Measurements from ENCODE around the gene BST2.

BST2 gene

DNA sequence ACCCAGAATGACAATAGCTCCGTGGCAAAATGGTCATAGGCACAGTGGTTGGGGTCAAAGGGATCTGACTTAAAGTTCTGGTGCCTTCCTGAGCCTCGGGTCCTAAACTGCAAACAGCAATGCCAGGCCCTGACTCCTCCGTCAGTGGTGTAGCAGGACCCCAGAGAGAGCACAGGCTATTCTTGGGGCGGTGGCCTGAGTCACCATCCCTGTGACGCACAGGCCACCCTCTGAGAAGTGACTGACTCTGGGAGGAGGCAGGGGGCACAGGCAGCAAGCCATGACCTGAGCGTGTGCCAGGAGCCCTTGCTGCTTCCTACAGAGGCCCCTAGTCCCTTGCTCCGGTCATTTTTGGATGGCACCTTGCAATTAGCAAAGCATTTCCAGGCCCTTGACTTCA, 47.0 kb downstream of the BST2 start:
- H3K27ac ChIP-seq (ENCODE audit: low read length), result no peak overlapping the region
- H3K27me3 ChIP-seq (ENCODE audit: low read depth, low read length), result peaks cover 3% of the 10 kb centered on the region; the same call in 1 of the 2 replicates
- no peak overlapping the region for H3K4me3 ChIP-seq (ENCODE audit: low read length)
- H2AFZ ChIP-seq (ENCODE audit: low read depth, low read length), result no peak overlapping the region
- no peaks in the 10 kb centered on the region for H4K20me1 ChIP-seq (ENCODE audit: insufficient read depth, low read length)
- no peak overlapping the region for H3K9ac ChIP-seq (ENCODE audit: low read length)
- TF ChIP-seq EZH2phosphoT487 (IDR thresholded peaks at IDR 0.05; ENCODE audit: low read depth), result no peak
- TF ChIP-seq, protein P1, sequence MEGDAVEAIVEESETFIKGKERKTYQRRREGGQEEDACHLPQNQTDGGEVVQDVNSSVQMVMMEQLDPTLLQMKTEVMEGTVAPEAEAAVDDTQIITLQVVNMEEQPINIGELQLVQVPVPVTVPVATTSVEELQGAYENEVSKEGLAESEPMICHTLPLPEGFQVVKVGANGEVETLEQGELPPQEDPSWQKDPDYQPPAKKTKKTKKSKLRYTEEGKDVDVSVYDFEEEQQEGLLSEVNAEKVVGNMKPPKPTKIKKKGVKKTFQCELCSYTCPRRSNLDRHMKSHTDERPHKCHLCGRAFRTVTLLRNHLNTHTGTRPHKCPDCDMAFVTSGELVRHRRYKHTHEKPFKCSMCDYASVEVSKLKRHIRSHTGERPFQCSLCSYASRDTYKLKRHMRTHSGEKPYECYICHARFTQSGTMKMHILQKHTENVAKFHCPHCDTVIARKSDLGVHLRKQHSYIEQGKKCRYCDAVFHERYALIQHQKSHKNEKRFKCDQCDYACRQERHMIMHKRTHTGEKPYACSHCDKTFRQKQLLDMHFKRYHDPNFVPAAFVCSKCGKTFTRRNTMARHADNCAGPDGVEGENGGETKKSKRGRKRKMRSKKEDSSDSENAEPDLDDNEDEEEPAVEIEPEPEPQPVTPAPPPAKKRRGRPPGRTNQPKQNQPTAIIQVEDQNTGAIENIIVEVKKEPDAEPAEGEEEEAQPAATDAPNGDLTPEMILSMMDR (IDR thresholded peaks at IDR 0.05; ENCODE audit: low read depth, low read length), result no peak
- H3K9me3 ChIP-seq (ENCODE audit: insufficient read depth, low read length), result no peaks in the 10 kb centered on the region
- no peak overlapping the region for H3K4me2 ChIP-seq (ENCODE audit: low read length)
- no peaks in the 10 kb centered on the region for H3K36me3 ChIP-seq (replicated peaks; ENCODE audit: low read depth, low read length)
- no peaks in the 10 kb centered on the region for H3K79me2 ChIP-seq (ENCODE audit: low read length)
- H3K4me1 ChIP-seq (ENCODE audit: low read length), result no peaks in the 10 kb centered on the region

DNA sequence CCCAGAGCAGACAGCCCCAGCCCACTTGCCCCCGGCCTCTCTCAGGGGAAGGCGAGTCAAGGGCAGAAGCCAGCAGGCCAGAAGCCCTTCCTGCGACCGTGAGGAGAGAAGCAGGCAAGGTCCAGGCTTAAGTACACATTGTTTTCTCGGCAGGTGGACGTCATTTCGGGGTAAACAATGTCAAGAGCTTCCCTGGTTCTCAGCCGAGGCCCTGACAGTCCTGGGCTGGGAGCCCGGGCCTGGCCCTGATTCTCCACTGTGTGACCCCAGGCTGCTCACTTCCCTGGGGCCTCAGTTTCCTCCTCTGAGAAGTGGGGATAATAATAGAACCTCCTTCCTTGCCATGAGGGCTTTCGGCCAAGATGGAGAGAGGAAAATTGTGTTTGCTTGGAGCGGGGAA, 47.7 kb downstream of the BST2 start:
- peaks cover 3% of the 10 kb centered on the region; the same call in 1 of the 2 replicates for H3K27me3 ChIP-seq (ENCODE audit: low read depth, low read length)
- H3K79me2 ChIP-seq (ENCODE audit: low read length), result no peaks in the 10 kb centered on the region
- no peak for TF ChIP-seq EZH2phosphoT487 (IDR thresholded peaks at IDR 0.05; ENCODE audit: low read depth)
- TF ChIP-seq, protein P1 (IDR thresholded peaks at IDR 0.05; ENCODE audit: low read depth, low read length), result no peak
- H3K4me3 ChIP-seq (ENCODE audit: low read length), result no peak overlapping the region
- H3K27ac ChIP-seq (ENCODE audit: low read length), result no peak overlapping the region
- H3K36me3 ChIP-seq (replicated peaks; ENCODE audit: low read depth, low read length), result no peaks in the 10 kb centered on the region
- no peak overlapping the region for H3K9ac ChIP-seq (ENCODE audit: low read length)
- H4K20me1 ChIP-seq (ENCODE audit: insufficient read depth, low read length), result no peaks in the 10 kb centered on the region
- no peaks in the 10 kb centered on the region for H3K4me1 ChIP-seq (ENCODE audit: low read length)
- no peak overlapping the region for H2AFZ ChIP-seq (ENCODE audit: low read depth, low read length)
- H3K4me2 ChIP-seq (ENCODE audit: low read length), result no peak overlapping the region
- no peaks in the 10 kb centered on the region for H3K9me3 ChIP-seq (ENCODE audit: insufficient read depth, low read length)

DNA sequence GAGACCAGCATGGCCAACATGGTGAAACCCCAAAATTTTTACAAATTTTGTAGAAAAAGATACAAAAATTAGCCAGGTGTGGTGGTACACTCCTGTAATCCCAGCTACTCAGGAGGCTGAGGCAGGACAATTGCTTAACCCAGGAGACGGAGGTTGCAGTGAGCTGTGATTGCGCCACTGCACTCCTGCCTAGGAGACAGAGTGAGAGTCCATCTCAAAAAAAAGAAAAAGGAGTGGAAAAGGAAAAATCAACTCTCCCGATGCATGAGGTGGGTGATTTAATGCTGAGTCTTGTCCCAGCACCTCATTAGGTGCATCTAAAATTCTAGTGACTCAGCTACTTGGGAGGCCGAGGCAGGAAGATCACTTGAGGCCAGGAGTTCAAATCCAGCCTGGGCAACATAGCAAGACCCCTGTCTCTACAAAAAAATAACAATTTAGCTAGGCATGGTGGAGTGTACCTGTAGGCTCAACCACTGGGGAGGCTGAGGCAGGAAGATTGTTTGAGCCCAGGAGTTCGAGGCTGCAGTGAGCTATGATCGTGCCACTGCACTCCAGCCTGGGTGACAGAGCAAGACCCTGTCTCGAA, 48.3 kb downstream of the BST2 start:
- Histone ChIP-seq H3K27me3 (ENCODE audit: low read depth, low read length) (peaks cover 2% of the 10 kb centered on the region; the same call in 1 of the 2 replicates), H3K9me3 (ENCODE audit: insufficient read depth, low read length) (no peaks in the 10 kb centered on the region), H4K20me1 (ENCODE audit: insufficient read depth, low read length) (no peaks in the 10 kb centered on the region), H3K4me3 (ENCODE audit: low read length) (no peak overlapping the region), H3K4me2 (ENCODE audit: low read length) (no peak overlapping the region), H2AFZ (ENCODE audit: low read depth, low read length) (no peak overlapping the region), H3K9ac (ENCODE audit: low read length) (no peak overlapping the region), H3K27ac (ENCODE audit: low read length) (no peak overlapping the region), H3K79me2 (ENCODE audit: low read length) (no peaks in the 10 kb centered on the region), H3K36me3 (replicated peaks; ENCODE audit: low read depth, low read length) (no peaks in the 10 kb centered on the region), H3K4me1 (ENCODE audit: low read length) (no peaks in the 10 kb centered on the region)
- no peak for TF ChIP-seq EZH2phosphoT487 (IDR thresholded peaks at IDR 0.05; ENCODE audit: low read depth)
- TF ChIP-seq, protein P1 (IDR thresholded peaks at IDR 0.05; ENCODE audit: low read depth, low read length), result no peak

DNA sequence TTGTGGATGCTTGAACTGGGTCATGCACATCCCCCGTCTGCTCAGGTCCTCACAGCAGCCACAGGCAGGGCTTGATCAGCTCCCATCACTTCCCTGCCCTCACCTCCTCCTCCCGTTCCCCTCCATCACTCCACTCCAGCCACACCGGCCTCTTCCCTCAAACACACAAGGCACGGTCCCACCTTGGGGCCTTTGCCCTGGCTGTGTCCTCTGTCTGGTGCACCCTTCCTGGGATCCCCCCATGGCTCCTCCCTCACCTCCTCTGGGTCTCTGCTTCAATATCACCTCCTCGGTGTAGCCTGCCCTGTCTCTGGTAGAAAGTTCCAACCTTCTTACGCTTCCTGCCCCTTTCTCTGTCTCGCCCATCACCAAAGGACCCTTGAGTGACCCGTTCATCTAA, 52.0 kb downstream of the BST2 start:
- H3K4me1 ChIP-seq (ENCODE audit: low read length), result no peaks in the 10 kb centered on the region

More for the DNA sequence above, 52.0 kb downstream of the BST2 start:
- H3K36me3 ChIP-seq (replicated peaks; ENCODE audit: low read depth, low read length), result no peaks in the 10 kb centered on the region
- H2AFZ ChIP-seq (ENCODE audit: low read depth, low read length), result no peak overlapping the region
- H3K9ac ChIP-seq (ENCODE audit: low read length), result no peak overlapping the region
- no peaks in the 10 kb centered on the region for H3K79me2 ChIP-seq (ENCODE audit: low read length)
- no peaks in the 10 kb centered on the region for H3K9me3 ChIP-seq (ENCODE audit: insufficient read depth, low read length)
- no peak for TF ChIP-seq EZH2phosphoT487 (IDR thresholded peaks at IDR 0.05; ENCODE audit: low read depth)
- TF ChIP-seq, protein P1 (IDR thresholded peaks at IDR 0.05; ENCODE audit: low read depth, low read length), result no peak
- no peak overlapping the region for H3K4me2 ChIP-seq (ENCODE audit: low read length)
- no peaks in the 10 kb centered on the region for H4K20me1 ChIP-seq (ENCODE audit: insufficient read depth, low read length)
- no peak overlapping the region for H3K27ac ChIP-seq (ENCODE audit: low read length)
- H3K4me3 ChIP-seq (ENCODE audit: low read length), result no peak overlapping the region
- peaks cover 8% of the 10 kb centered on the region; the same call in 1 of the 2 replicates for H3K27me3 ChIP-seq (ENCODE audit: low read depth, low read length)

Data from OCI-LY3 (cell line).